Suppressor macrophage treated with lipopolysaccharide for 4 hours (primary cell): ENCODE data around the gene CHRD.

Experiments
- DNase-seq: peaks from one replicate; pipeline ENCODE4 v3.0.0-alpha.2; 2020

Gene CHRD

GRCh38 chr3:184347321-184348056 lies 32.4 kb upstream of the CHRD start:
- no peak for DNase-seq

- no peak for DNase-seq
Measured at GRCh38 chr3:184348057-184348382, 31.8 kb upstream of the CHRD start.

DNA sequence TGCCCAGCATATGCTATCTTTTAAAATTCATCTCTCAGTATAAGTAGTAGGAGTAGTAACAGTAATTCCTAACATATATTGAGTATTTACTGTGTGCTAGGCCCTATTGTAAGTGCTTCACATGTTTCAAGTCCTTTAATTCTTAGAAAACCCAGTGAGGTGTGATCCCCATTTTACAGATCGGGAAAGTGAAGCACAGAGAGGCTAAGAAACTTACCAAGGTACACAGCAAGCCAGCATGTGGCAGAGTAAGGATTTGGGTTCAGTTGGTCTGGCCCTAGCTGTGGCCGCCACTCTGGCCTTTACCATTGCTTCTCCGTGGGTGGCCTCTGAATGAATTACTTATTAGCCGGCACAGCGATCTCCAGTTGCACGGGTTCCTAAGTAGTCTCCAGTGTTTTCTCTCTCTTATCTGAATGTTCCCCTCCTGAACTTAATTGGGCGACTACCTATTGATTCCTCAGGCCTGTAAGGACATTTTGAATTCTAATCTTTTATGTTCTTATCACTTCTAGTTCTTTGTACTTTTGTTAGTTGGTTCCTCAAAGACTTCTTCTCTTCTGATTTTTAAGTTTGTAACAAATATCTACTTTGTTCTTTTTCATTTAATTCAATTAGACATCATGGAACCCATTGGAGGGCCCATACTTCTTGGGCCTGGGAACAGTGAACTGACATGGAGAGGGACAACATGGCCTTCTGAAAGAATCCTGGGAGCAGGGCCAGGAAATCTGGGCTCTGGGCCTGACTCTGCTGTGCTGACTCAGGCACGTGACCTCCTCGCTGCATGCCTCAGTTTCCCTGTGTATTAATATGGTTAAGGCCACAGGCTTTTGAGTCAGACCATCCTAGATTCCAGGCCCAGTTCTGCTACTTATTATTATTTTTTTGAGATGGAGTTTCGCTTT lies 30.0 kb upstream of the CHRD start:
- no peak for DNase-seq

- no peak for DNase-seq
Measured at GRCh38 chr3:184350618-184351017, 29.2 kb upstream of the CHRD start.

- no peak for DNase-seq
Measured at GRCh38 chr3:184351511-184352148, 28.2 kb upstream of the CHRD start.

- no peak for DNase-seq
Measured at GRCh38 chr3:184352149-184352785, 27.6 kb upstream of the CHRD start.

DNA sequence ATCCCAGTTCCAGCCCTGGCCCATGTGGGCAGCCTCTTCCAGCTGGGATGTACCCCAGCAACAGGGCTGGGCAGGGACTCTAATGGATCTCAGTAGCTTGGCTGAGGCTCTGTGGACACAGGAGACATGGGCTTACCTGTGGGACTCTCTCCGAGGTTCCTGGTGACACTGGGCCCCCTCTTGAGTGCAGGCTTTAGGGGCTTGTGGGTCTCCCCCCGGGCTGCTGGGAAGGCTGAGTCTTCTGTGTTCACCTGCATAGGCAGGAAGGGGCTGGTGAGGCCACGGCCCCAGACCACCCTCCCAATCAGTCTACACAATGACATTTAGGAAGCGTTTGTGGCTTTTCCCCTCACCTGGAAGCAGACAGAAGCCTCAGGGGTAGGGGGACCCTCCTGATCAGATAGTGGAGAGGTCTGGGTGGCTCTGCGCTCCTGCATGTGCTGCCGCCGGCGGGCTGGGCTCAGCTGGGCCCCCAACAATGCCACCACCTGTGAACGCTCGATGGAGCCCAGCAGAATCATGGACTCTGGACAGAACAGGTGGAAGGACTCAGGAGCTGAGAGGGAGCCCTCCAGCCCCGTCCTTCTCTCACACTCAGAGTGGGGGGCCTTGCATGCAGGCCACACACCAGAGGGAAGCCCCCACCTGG lies 26.8 kb upstream of the CHRD start:
- no peak for DNase-seq

GRCh38 chr3:184353546-184353941 lies 26.3 kb upstream of the CHRD start:
- DNase-seq = no peak

DNA sequence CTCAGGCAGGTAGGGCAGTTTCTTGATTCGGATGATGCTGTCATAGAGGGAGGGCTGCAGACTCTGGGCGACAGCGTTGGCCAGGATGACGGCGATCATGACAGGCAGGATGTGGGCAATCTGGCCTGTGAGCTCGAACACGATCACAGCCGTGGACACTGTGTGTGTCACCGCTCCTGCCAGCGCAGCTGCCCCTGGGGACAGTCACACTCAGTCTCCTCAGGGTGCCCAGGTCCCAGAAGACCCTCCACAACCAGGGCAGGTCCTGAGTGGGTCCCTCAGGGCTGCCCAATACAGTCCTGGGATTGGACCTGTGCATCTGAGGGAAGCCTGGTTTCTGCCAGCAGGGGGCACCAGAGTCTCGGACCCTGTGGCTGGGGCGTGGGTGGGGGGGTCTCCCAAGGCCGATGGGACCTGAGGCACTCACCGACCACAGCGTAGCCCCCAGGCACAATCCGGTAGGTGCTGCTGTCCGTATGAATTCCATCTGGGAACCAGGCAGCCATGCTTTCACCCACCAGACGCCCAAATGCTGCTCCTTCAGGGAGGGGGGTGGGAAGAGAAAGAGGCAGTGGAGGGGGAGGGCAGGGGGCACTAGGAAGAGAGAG lies 25.6 kb upstream of the CHRD start:
- peak; percentile 54 for DNase-seq

DNA sequence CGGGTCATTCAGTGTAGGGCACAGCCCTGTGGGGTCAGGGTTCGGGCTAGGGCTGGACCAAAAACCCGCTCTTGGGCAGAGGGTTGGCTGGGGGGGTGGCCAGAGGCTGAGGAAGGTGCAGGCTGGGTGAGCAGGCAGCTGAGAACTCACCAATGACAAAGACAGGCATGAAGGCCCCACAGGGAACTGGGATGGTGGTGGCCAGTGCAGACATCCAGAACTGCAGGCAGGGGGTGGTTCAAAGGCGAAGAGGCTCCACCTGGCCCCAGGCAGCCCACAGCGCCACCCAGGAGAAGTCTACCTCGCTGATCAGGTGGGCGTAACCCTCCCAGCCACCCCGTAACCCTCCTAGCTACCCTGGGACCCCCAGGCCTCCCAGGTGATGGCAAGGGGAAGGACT lies 25.1 kb upstream of the CHRD start:
- DNase-seq = no peak

DNA sequence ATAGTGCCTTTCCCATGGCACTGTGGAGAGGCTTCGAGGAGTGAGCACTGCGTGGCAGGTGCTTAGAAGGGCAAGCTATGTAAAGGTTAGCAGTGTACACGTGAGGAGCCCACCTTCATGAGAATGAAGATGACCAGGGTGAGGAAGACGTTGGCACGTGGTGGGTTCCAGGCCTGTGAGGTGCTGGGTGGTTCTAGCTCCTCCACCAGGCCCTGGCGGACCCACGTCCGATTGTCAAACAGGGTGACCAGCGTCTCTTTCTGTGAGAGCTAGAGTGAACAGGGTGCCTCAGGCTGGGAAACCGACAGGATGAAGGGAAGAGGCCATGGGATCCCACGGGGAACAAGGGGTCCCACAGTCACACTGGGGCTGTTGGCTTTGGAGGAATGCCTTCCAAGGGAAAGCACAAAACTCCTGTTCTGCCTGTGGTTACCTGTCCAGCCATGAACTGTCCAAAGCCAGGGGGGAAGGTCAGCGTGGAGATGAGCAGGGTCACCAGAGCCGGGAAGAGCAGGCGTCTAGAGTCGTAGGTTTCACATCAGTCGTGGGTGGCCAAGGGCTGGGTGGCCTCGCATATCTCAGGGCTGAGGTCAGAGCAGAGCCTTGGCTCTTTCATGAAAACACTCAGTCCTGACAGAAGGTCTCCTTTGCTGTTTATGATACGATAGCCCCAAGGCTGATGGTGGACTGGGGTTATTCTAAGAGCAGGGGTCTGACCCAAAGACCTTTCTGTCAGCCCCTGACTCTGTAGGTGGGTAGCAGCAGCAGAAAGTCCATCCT lies 24.4 kb upstream of the CHRD start:
- DNase-seq = no peak

GRCh38 chr3:184357248-184358123 lies 22.4 kb upstream of the CHRD start:
- DNase-seq = no peak

DNA sequence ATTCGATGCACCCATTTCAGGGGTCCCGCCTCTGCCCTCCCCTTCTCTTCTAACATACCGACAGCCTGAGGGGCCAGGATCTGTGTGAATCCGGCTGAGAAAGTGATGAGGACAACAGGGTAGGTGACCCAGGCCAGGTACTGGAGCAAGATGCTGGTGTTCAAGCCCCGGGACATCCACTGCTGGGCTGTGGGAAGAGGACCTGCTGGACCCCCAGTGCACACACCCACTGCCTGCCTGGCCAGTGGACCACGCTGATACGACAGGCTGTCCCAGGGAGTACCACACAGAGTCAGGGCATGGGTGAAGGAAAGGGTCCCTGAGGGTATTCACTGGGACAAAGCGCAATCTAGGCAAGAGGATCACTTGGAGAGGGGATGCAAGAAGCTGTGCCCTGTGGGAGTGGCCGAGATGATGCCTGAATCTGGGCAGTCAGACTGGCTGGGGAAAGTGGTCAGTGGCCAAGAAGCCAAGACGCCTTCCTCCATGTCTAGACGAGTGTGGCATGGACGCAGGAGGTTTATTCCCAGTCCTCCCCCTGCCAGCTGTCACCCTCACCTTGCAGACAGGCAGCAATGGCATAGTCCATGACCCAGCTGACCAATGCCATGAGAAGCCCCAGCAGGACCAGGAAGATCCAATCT lies 21.6 kb upstream of the CHRD start:
- DNase-seq = no peak

DNA sequence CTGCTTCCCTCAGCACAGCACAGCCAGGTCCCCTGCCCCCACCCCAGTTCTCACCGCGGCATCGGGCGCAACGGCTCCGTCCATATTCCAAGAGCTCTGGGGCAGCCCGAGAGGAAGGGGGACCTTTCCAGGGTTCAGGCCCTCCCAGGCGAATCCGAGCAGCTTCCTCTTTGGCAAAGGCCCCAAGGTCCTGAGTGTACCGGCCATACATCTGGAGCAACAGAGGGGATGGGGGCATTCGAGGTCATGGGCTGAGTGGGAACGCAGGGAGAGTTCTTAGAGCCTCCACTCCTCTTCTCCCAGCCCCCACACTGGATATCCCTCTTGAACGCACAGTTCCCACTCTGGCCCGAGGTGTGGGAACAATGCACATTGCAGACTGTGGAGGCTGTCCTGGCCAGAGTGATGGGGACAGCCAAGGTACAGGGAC lies 20.9 kb upstream of the CHRD start:
- DNase-seq = no peak

DNA sequence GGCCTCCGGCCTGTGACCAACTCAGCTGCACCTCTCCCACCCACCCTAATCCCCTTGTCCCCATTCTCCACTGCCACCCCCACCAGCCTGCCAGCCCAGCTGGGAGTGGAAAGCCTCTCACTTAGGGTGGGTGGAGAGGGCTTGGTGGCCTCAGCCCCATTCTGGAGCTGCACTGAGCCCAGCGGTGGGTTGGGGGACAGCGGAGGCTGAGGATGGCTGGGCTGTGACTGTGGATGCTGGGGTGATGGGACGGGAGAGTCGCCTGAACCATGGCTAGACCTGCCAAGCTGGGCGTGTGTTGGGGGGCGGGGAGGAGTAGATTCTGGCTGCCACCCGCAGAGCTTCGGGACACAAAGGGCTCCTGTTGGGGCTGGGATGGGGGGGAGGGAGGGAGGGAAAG lies 20.2 kb upstream of the CHRD start:
- no peak for DNase-seq

DNA sequence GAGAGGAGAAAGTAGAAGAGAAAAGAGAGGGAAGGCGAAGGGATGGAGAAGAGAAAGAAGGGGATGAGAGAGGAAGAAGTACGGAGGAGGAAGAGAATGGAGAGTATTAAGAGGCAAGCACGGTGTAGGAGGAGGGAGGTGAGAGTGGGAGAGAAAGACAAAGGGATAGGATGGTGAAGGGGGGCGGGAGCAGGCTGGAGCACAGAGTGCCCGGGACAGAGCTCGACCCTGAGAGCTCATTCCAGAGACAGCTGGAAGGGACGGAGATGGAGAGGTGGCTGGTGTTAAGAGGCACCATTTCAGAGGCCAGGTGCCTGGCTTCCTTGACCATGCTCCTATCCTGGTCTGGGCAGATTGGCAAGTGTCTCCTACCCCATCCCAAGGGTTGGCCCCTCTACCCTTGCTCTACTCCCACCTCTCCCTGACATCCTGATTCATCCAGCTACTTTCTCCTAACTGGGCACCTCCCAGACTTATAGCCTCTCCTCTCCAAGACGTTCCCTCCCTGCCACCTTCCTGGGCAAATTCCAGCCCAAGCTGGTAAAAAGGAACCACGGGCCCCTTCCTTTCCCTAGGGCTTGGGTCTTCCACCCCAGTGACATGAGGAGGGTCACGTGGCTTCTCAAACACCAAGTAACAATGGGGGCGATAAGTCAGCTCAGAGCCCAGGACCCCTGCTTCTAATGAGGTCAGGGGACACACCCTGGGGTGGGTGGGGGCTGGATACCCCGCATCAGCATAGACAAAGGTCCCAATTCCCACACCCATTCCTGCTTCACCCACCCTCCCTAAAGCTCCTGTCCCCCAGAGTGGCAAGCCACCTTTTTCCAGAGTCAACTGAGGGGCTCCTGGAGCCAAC lies 19.6 kb upstream of the CHRD start:
- DNase-seq = no peak

GRCh38 chr3:184360929-184361531 lies 18.8 kb upstream of the CHRD start:
- no peak for DNase-seq

DNA sequence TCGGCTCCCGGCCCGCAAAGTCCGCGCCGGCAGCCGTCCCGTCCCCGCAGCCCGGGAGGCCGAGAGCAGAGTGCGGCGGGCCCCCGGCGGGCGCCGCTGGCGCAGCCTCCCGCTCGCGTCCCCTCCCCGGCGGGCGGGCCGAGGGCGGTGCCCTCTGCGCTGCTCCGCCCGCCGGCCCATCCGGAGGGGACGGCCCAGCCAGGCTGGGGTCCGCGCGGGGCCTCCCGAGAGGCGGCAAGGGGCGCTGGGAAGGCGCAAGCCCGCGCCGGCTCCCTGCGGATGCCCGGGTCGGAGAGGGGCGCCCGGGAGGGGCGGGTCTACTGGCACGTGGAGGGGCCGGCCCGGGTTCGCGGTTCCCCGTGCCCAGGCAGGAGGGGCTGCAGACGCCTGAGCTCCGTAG lies 18.3 kb upstream of the CHRD start, which contains the start of the genes CLCN2 and POLR2H:
TSS of gene CLCN2 (minus strand) at position 74 of the 400 bp plus-strand sequence. CDS start 126 bp downstream, outside the sequence.
TSS of gene POLR2H (plus strand) at position 179 of the 400 bp plus-strand sequence. CDS start 1,783 bp downstream, outside the sequence.
- DNase-seq = peak; percentile 48
